ENCODE data around the gene HABP4. TPM values are rescaled to one million over a fixed set of nuclear protein-coding genes. Genes with fewer than 3 reads are reported as not detected.

The HABP4 gene
- total and polyA plus RNA-seq, 10 of the 15 experiments (the other 5 are each of a cell fraction or from before 2014, with no cell fraction given) = 1.6 to 15.4 (median 11.6) TPM

GRCh38 chr9:96458226-96458625, 8.3 kb downstream of the HABP4 start:
- BruUV-seq (replicated peaks) = no TSS peak
- Histone ChIP-seq H3K4me2 (ENCODE audit: control insufficient read depth, insufficient read depth) (no peak overlapping the region), H3K9ac (ENCODE audit: control insufficient read depth, insufficient read depth, low read length) (no peak overlapping the region), H3K79me2 (ENCODE audit: control insufficient read depth, insufficient read depth, low read length) (no peaks in the 10 kb centered on the region), H3K27me3 (replicated peaks in 1 of 2; ENCODE audit: control insufficient read depth in 2 of 2, insufficient read depth in 2 of 2, low read length in 1 of 2) (no peaks in the 10 kb centered on the region), H3K27ac (ENCODE audit: control insufficient read depth, insufficient read depth) (no peak overlapping the region), H3K9me3 (replicated peaks; ENCODE audit: control insufficient read depth, insufficient read depth, low read length) (no peaks in the 10 kb centered on the region), H3K4me3 (no peak overlapping the region), H3K4me1 (ENCODE audit: control insufficient read depth, insufficient read depth, low read length) (no peaks in the 10 kb centered on the region), H3K36me3 (ENCODE audit: control insufficient read depth in 2 of 2, insufficient read depth in 2 of 2, low read length in 1 of 2) (no peaks in the 10 kb centered on the region), H2AFZ (ENCODE audit: control insufficient read depth, low read depth, low read length) (no peak overlapping the region), H4K20me1 (ENCODE audit: control insufficient read depth, insufficient read depth) (no peaks in the 10 kb centered on the region)
- TF ChIP-seq HCFC1 (IDR thresholded peaks at IDR 0.05; ENCODE audit: low read length) (no peak), POLR2AphosphoS5 (IDR thresholded peaks at IDR 0.05; ENCODE audit: low read length) (no peak), HDAC6 (IDR thresholded peaks at IDR 0.05; ENCODE audit: unreplicated experiment) (no peak)
- in situ Hi-C loops (cut with MboI) = no loop called here
- SMC1A ChIA-PET (ENCODE audit: uncharacterized antibody, unreplicated experiment) = interaction anchor here (2.2 kb wide), 1 partner anchor 16 kb away, joined by 6 read pairs; no protein-coding TSS in a partner anchor
- CTCF ChIA-PET = interaction anchor here (1.0 kb wide), 1 partner anchor 16 kb away, joined by 4 read pairs; no protein-coding TSS in a partner anchor
- POLR2A ChIA-PET = no interaction called here
- ATAC-seq (no peak), DNase-seq (ENCODE audit: low read depth, low spot score) (no peak), FAIRE-seq (no peak)
- 94% methylated on average over 8 of the region's 8 CpGs for WGBS (ENCODE audit: insufficient coverage, insufficient replicate concordance, low lambda C conversion rate, missing lambda C conversion rate)
- intact Hi-C loops (cut with micrococcal nuclease; ENCODE audit: unreplicated experiment) = no loop called here
- RAD21 ChIA-PET (ENCODE audit: unreplicated experiment) = no interaction called here

GRCh38 chr9:96459268-96460007, 9.5 kb downstream of the HABP4 start:
- no peaks in the 10 kb centered on the region for H3K79me2 ChIP-seq (ENCODE audit: control insufficient read depth, insufficient read depth, low read length)
- DNase-seq (ENCODE audit: low read depth, low spot score) (no peak), ATAC-seq (no peak), FAIRE-seq (no peak)
- no peak overlapping the region for H3K4me3 ChIP-seq
- no peak overlapping the region for H3K4me2 ChIP-seq (ENCODE audit: control insufficient read depth, insufficient read depth)
- CTCF ChIA-PET = interaction anchor here (0.6 kb wide), 1 partner anchor 207 kb away, joined by 3 read pairs; no protein-coding TSS in a partner anchor
- H3K27me3 ChIP-seq (replicated peaks in 1 of 2; ENCODE audit: control insufficient read depth in 2 of 2, insufficient read depth in 2 of 2, low read length in 1 of 2) = no peaks in the 10 kb centered on the region
- no peak overlapping the region for H3K27ac ChIP-seq (ENCODE audit: control insufficient read depth, insufficient read depth)
- no peak overlapping the region for H2AFZ ChIP-seq (ENCODE audit: control insufficient read depth, low read depth, low read length)
- no peaks in the 10 kb centered on the region for H4K20me1 ChIP-seq (ENCODE audit: control insufficient read depth, insufficient read depth)
- no peaks in the 10 kb centered on the region for H3K4me1 ChIP-seq (ENCODE audit: control insufficient read depth, insufficient read depth, low read length)
- WGBS (ENCODE audit: insufficient coverage, insufficient replicate concordance, low lambda C conversion rate, missing lambda C conversion rate) = 95% methylated on average over 7 of the region's 7 CpGs
- no peak overlapping the region for H3K9ac ChIP-seq (ENCODE audit: control insufficient read depth, insufficient read depth, low read length)
- RAD21 ChIA-PET (ENCODE audit: unreplicated experiment) = interaction anchor here (1.3 kb wide), 1 partner anchor 17 kb away, joined by 3 read pairs; no protein-coding TSS in a partner anchor
- no TSS peak for BruUV-seq (replicated peaks)
- intact Hi-C loops (cut with micrococcal nuclease; ENCODE audit: unreplicated experiment) (no loop called here), in situ Hi-C loops (cut with MboI) (no loop called here)
- H3K36me3 ChIP-seq (ENCODE audit: control insufficient read depth in 2 of 2, insufficient read depth in 2 of 2, low read length in 1 of 2) = no peaks in the 10 kb centered on the region
- SMC1A ChIA-PET (ENCODE audit: uncharacterized antibody, unreplicated experiment) = interaction anchor here (2.2 kb wide), 1 partner anchor 17 kb away, joined by 6 read pairs; no protein-coding TSS in a partner anchor
- H3K9me3 ChIP-seq (replicated peaks; ENCODE audit: control insufficient read depth, insufficient read depth, low read length) = no peaks in the 10 kb centered on the region
- POLR2A ChIA-PET = no interaction called here
- TF ChIP-seq ZNF217 (IDR thresholded peaks at IDR 0.05) (no peak), KDM1A (IDR thresholded peaks at IDR 0.05; ENCODE audit: borderline replicate concordance) (no peak), MTA3 (IDR thresholded peaks at IDR 0.05; ENCODE audit: borderline replicate concordance, low read length) (no peak), HCFC1 (IDR thresholded peaks at IDR 0.05; ENCODE audit: low read length) (no peak), REST (IDR thresholded peaks at IDR 0.05; ENCODE audit: low read depth, low read length) (no peak), MYB (IDR thresholded peaks at IDR 0.05; ENCODE audit: borderline replicate concordance, low read depth, low read length) (no peak), SMARCA5 (IDR thresholded peaks at IDR 0.05) (no peak)

Measured in GM12878 (cell line).